GM21717 (cell line): Measurements from ENCODE around the gene VRTN.
"Not testable (repeated sequence)": the region's sequence is repeated elsewhere in the genome, so short reads cannot be mapped to it uniquely, and the experiment has no call there.

Source experiments
- ATAC-seq: cut with Tn5 transposase; IDR thresholded peaks from one replicate; pipeline ENCODE4 v1.9.1; 2021; ENCODE audit warnings: mild to moderate bottlenecking, moderate library complexity; ENCODE audit not compliant: unreplicated experiment

Gene VRTN

GRCh38 chr14:74348241-74348734, at the start of gene VRTN:
VRTN (plus strand) TSS chr14:74348471; CDS start chr14:74356784, 8,313 bp downstream.
- ATAC-seq, result no peak

GRCh38 chr14:74299061-74299545, 49.2 kb upstream of the VRTN start:
- no peak for ATAC-seq

GRCh38 chr14:74301594-74302151, 46.6 kb upstream of the VRTN start:
- no peak for ATAC-seq

GRCh38 chr14:74302152-74302628, 46.1 kb upstream of the VRTN start:
- ATAC-seq, result peak; percentile 40

GRCh38 chr14:74302634-74303569, 45.4 kb upstream of the VRTN start, which contains the start of gene ABCD4:
ABCD4 (minus strand) TSS chr14:74302934; CDS start chr14:74302912, 22 bp downstream.
- peak; percentile 95 for ATAC-seq

- no peak for ATAC-seq
These were observed 39.6 kb upstream of the VRTN start for GRCh38 chr14:74308695-74309094.

- no peak for ATAC-seq
These were observed 38.9 kb upstream of the VRTN start for GRCh38 chr14:74309125-74310022.

- no peak for ATAC-seq
These were observed 36.1 kb upstream of the VRTN start for GRCh38 chr14:74312161-74312560.

- ATAC-seq, result no peak
These were observed 34.7 kb upstream of the VRTN start for GRCh38 chr14:74313601-74314000.

GRCh38 chr14:74314576-74314975, 33.7 kb upstream of the VRTN start:
- ATAC-seq, result no peak

- no peak for ATAC-seq
These were observed 23.3 kb upstream of the VRTN start for GRCh38 chr14:74324931-74325361.

- ATAC-seq, result no peak
These were observed 22.8 kb upstream of the VRTN start for GRCh38 chr14:74325446-74325845.

- ATAC-seq, result no peak
These were observed 21.7 kb upstream of the VRTN start for GRCh38 chr14:74326369-74327152.

GRCh38 chr14:74329950-74330552, 18.2 kb upstream of the VRTN start:
- ATAC-seq, result not testable (repeated sequence)

GRCh38 chr14:74333909-74334308, 14.4 kb upstream of the VRTN start:
- no peak for ATAC-seq

GRCh38 chr14:74346341-74346740, 1.9 kb upstream of the VRTN start:
- ATAC-seq, result no peak

- ATAC-seq, result no peak
These were observed 1.0 kb upstream of the VRTN start for GRCh38 chr14:74347097-74347794.

GRCh38 chr14:74347795-74348100, 523 bp upstream of the VRTN start:
- no peak for ATAC-seq
